ENCODE measurements around the gene NACC1.

DNA sequence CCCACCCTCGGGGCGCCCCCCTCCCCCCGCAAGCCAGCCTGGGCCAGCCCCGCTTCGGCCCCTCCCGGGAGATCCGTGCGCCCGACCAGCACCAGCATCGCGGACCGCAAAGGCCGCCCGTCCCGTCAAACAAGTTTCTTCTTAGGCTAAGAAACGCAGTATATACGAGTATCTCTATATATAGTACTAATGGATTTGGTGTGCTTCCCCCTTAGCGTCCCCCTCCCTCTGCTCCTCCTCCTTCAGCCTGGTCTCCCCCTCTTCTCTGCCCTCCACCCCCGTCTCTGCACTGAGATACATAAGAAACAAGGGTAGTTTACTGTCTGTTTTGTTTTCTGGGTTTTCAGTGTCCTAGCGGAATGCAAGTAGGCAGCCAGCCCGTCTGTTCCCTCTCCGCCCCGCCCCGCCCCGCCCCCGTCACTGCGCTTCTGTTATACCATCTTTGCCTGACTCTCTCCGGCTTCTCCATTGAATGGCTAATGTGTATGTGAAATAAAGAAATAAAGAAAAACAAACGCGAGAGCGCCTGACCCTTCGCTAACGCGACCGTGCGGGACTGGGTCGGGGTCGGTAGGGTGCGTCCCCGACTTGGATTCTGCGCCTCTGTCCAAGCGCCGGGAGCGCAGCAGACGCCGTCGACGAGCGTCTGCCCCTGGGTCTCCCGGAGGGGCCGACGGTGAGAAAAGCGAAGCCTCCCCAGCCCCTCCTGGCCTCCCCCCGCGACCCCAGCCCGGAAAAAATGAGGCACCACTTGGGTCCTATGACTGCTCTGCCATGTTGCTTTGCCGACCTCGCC lies 19.6 kb upstream of the NACC1 start:
- TF ChIP-seq, protein P1, sequence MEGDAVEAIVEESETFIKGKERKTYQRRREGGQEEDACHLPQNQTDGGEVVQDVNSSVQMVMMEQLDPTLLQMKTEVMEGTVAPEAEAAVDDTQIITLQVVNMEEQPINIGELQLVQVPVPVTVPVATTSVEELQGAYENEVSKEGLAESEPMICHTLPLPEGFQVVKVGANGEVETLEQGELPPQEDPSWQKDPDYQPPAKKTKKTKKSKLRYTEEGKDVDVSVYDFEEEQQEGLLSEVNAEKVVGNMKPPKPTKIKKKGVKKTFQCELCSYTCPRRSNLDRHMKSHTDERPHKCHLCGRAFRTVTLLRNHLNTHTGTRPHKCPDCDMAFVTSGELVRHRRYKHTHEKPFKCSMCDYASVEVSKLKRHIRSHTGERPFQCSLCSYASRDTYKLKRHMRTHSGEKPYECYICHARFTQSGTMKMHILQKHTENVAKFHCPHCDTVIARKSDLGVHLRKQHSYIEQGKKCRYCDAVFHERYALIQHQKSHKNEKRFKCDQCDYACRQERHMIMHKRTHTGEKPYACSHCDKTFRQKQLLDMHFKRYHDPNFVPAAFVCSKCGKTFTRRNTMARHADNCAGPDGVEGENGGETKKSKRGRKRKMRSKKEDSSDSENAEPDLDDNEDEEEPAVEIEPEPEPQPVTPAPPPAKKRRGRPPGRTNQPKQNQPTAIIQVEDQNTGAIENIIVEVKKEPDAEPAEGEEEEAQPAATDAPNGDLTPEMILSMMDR (IDR thresholded peaks at IDR 0.05; ENCODE audit: poor library complexity) = no peak
- peak; percentile 75 for TF ChIP-seq EZH2phosphoT487 (IDR thresholded peaks at IDR 0.05; ENCODE audit: low read depth, severe bottlenecking, unreplicated experiment)
- peak; percentile 87 for TF ChIP-seq EZH2 (IDR thresholded peaks at IDR 0.05; ENCODE audit: borderline replicate concordance)

Measured in hepatocyte (in vitro differentiated cells).